Testis (tissue), 3 donors: ENCODE data around the gene FUT8. TPM values are rescaled to one million over a fixed set of nuclear protein-coding genes. Genes with fewer than 3 reads are reported as not detected.

Source experiments
- DNase-seq: peaks from one replicate; pipeline ENCODE4 v3.0.0-alpha.2; 2019
- H3K27ac ChIP-seq, 2 donors: fragments of 200-600 bp; sonication (generic); one replicate each; pipeline ENCODE4 v1.5.1; 2019
- H3K27me3 ChIP-seq: fragments of 200-600 bp; sonication (generic); one replicate; pipeline ENCODE4 v1.5.1; 2019
- H3K36me3 ChIP-seq: fragments of 200-600 bp; sonication (generic); one replicate; pipeline ENCODE4 v1.5.1; 2017; ENCODE audit warnings: low read depth; ENCODE audit errors: missing control alignments
- H3K4me1 ChIP-seq: fragments of 200-600 bp; sonication (generic); one replicate; pipeline ENCODE4 v1.5.1; 2019
- H3K4me3 ChIP-seq, 2 donors: fragments of 200-600 bp; sonication (generic); one replicate each; pipeline ENCODE4 v1.5.1; 2017 to 2019
- H3K9me3 ChIP-seq: fragments of 200-600 bp; sonication (generic); one replicate; pipeline ENCODE4 v1.5.1; 2017
- CTCF ChIP-seq, 3 experiments: fragments of 450-650 bp in 2 of 3; fragments of 200-600 bp in 1 of 3; sonication (generic) in 1 of 3; IDR thresholded peaks; one replicate each; pipeline ENCODE4 v1.5.1; 2016 to 2019; ENCODE audit warnings: antibody characterized with exemption in 3 of 3, mild to moderate bottlenecking in 2 of 3, moderate library complexity in 1 of 3
- POLR2A ChIP-seq: fragments of 450-650 bp; IDR thresholded peaks from one replicate; pipeline ENCODE4 v1.6.1; 2017; ENCODE audit warnings: antibody characterized with exemption, mild to moderate bottlenecking, moderate library complexity
- WGBS, 2 donors: methylation state at CpG; one replicate each; pipeline ENCODE4 v1.1.5; 2018; 5-methylcytosine and 5-hydroxymethylcytosine counted together
- intact Hi-C: fragments of 100-400 bp; cut with DNase I; formaldehyde crosslinking; loops from one replicate; pipeline ENCODE4 v1.15.1; 2023; ENCODE audit warnings: low total_unique reads
- polyA plus RNA-seq: library from polyadenylated mRNA; stranded (reverse); fragments of 350-450 nt; fragmentation: Illumina TruSeq; extraction: RNeasy Lipid Tissue Mini Kit (QIAGEN cat#74804); gene quantifications from one replicate; pipeline ENCODE4 v1.2.3, GENCODE V29; 2014; ENCODE audit warnings: low read depth, low replicate concordance; ENCODE audit not compliant: insufficient read depth
- total RNA-seq, 2 donors: library from RNA; depleted of rRNA; stranded (reverse); fragments of >200 nt; gene quantifications; one replicate each; pipeline ENCODE4 v1.2.3, GENCODE V29; 2016

The FUT8 gene
- total and polyA plus RNA-seq, 3 donors from 2014 or later, result 47.1 to 68.3 (median 58.7) TPM

- DNase-seq, result no peak
- no peaks in the 10 kb centered on the region for H3K36me3 ChIP-seq
- intact Hi-C loops, result no loop called here
- WGBS, 2 donors, result 94 to 100% methylated on average over 1 of the region's 1 CpG
- no peaks in the 10 kb centered on the region for H3K27me3 ChIP-seq
- no peak overlapping the region for H3K27ac ChIP-seq
- no peak overlapping the region for H3K4me3 ChIP-seq
- TF ChIP-seq POLR2A, result no peak
- TF ChIP-seq CTCF (IDR thresholded peaks at IDR 0.05), result no peak
- no peaks in the 10 kb centered on the region for H3K4me1 ChIP-seq
- H3K9me3 ChIP-seq, result no peaks in the 10 kb centered on the region
These were observed 307.6 kb downstream of the FUT8 start for GRCh38 chr14:65720171-65720570.

GRCh38 chr14:65720743-65721142, 308.2 kb downstream of the FUT8 start:
- H3K4me1 ChIP-seq, result no peaks in the 10 kb centered on the region
- no peak overlapping the region for H3K4me3 ChIP-seq
- WGBS, 2 donors, result 85 to 97% methylated on average over 5 of the region's 5 CpGs
- no peaks in the 10 kb centered on the region for H3K9me3 ChIP-seq
- H3K27ac ChIP-seq, result no peak overlapping the region
- no peaks in the 10 kb centered on the region for H3K36me3 ChIP-seq
- H3K27me3 ChIP-seq, result no peaks in the 10 kb centered on the region
- no peak for TF ChIP-seq CTCF (IDR thresholded peaks at IDR 0.05)
- no peak for TF ChIP-seq POLR2A
- intact Hi-C loops, result no loop called here
- DNase-seq, result no peak

GRCh38 chr14:65723348-65723747, 310.8 kb downstream of the FUT8 start:
- H3K4me3 ChIP-seq, result no peak overlapping the region
- no peaks in the 10 kb centered on the region for H3K9me3 ChIP-seq
- H3K27ac ChIP-seq, result no peak overlapping the region
- no peak for DNase-seq
- WGBS, 2 donors, result 90 to 92% methylated on average over 3 of the region's 3 CpGs
- no peaks in the 10 kb centered on the region for H3K27me3 ChIP-seq
- TF ChIP-seq CTCF (IDR thresholded peaks at IDR 0.05), result no peak
- TF ChIP-seq POLR2A, result no peak
- intact Hi-C loops, result no loop called here
- no peaks in the 10 kb centered on the region for H3K4me1 ChIP-seq
- no peaks in the 10 kb centered on the region for H3K36me3 ChIP-seq

DNA sequence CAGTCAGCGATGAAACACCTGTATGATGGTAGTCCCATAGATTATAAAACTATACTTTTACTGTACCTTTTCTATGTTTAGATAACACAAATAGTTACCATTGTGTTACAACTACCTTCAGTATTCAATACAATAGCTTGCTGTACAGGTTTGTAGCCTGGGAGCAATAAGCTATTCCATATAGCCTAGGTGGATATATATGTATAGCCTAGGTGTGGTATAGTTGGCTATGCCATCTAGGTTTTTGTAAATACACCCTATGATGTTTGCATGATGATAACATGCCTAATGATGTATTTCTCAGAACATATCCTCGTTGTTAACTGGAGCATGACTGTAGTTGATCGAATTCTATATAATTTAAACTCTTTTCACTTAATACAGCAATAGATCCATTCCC, 316.1 kb downstream of the FUT8 start:
- TF ChIP-seq CTCF (IDR thresholded peaks at IDR 0.05) (no peak), POLR2A (no peak)
- Histone ChIP-seq H3K36me3 (no peaks in the 10 kb centered on the region), H3K27ac (no peak overlapping the region), H3K4me1 (no peaks in the 10 kb centered on the region), H3K27me3 (no peaks in the 10 kb centered on the region), H3K4me3 (no peak overlapping the region), H3K9me3 (no peaks in the 10 kb centered on the region)
- no peak for DNase-seq
- WGBS, 2 donors, result 93 to 94% methylated on average over 3 of the region's 3 CpGs
- intact Hi-C loops, result no loop called here

- Histone ChIP-seq H3K27ac (no peak overlapping the region), H3K36me3 (no peaks in the 10 kb centered on the region), H3K27me3 (no peaks in the 10 kb centered on the region), H3K4me3 (no peak overlapping the region), H3K4me1 (no peaks in the 10 kb centered on the region), H3K9me3 (no peaks in the 10 kb centered on the region)
- WGBS, 2 donors, result 95 to 99% methylated on average over 5 of the region's 5 CpGs
- DNase-seq, result no peak
- intact Hi-C loops, result no loop called here
- no peak for TF ChIP-seq CTCF (IDR thresholded peaks at IDR 0.05)
- no peak for TF ChIP-seq POLR2A
These were observed 317.0 kb downstream of the FUT8 start for GRCh38 chr14:65729566-65729965.
